ENCODE measurements around the gene XYLT1.
A peak's percentile ranks its signal among the peaks of the same experiment; 100 is the strongest.

XYLT1 gene

DNA sequence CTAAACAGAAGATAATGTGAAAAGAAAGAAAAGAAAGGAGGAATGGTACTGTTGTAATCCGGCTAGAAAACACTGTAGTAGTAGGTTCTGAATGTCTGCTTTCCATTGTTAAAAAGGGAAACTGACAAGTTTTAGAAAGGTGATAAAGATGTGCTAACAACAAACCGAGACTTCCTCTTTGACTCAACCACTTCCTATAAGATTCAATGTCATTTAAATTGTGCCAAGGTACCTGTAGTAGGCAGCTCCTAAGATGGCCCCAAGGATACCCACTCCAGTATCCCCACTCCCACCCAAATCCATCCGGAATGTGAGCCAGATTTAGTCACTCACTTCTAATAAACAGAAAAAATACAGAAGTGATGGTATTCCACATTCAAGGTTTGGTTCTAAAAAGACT, 31.2 kb downstream of the XYLT1 start:
- TF ChIP-seq, protein P1, sequence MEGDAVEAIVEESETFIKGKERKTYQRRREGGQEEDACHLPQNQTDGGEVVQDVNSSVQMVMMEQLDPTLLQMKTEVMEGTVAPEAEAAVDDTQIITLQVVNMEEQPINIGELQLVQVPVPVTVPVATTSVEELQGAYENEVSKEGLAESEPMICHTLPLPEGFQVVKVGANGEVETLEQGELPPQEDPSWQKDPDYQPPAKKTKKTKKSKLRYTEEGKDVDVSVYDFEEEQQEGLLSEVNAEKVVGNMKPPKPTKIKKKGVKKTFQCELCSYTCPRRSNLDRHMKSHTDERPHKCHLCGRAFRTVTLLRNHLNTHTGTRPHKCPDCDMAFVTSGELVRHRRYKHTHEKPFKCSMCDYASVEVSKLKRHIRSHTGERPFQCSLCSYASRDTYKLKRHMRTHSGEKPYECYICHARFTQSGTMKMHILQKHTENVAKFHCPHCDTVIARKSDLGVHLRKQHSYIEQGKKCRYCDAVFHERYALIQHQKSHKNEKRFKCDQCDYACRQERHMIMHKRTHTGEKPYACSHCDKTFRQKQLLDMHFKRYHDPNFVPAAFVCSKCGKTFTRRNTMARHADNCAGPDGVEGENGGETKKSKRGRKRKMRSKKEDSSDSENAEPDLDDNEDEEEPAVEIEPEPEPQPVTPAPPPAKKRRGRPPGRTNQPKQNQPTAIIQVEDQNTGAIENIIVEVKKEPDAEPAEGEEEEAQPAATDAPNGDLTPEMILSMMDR (conservative IDR thresholded peaks at IDR 0.05; ENCODE audit: low read length), result no peak
- DNase-seq (ENCODE audit: low read depth), result no peak
- no peak overlapping the region for H3K4me3 ChIP-seq (ENCODE audit: low read length)

DNA sequence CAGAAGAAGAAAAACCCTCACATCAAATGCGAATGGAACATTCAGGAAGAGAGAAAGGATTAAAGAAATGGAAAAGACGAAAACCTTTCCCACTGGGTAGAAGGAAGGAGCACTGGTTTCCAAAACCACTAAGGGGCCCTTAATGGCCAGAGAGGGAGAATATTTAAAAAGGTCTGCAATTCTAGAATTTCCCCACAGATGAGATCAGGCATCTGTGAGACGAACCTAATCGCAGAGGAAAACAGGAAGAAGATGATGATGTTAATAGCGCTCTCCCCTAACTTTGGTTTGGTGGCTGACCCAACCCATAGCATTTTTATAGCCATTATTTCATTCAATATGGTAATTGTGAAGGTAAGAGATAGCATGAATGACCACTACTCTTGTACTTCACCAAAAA, 32.8 kb downstream of the XYLT1 start:
- TF ChIP-seq, protein P1 (conservative IDR thresholded peaks at IDR 0.05; ENCODE audit: low read length), result no peak
- no peak for DNase-seq (ENCODE audit: low read depth)
- H3K4me3 ChIP-seq (ENCODE audit: low read length), result no peak overlapping the region

DNA sequence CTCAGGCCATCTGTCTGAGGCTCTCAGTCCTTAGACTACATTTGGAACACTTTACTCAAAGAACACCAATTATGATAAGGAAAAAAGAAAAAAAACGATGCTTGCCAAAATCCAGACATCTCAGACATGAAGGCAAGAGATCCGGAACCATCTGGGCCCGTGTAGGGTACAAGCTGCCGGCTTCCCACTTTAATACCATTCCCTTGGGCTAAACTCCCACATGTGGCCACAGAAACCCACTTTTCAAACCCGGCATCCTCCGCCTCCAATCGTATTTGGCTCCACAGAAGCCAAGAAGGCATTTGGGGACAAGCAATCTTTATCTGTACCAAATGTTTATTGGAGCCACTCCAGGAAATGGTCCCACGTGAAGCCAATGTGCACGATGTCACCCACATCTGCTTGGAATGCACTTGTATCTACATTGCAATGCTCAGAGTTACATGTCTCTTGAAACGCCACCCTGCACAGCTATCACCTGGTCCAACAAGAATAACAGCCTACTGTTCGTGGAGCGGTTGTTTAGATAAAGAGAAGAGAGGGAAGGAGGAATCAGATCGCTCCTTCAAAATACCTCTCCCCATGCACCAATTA, 33.5 kb downstream of the XYLT1 start:
- TF ChIP-seq, protein P1 (conservative IDR thresholded peaks at IDR 0.05; ENCODE audit: low read length), result no peak
- no peak overlapping the region for H3K4me3 ChIP-seq (ENCODE audit: low read length)
- DNase-seq (ENCODE audit: low read depth), result peak; percentile 45

DNA sequence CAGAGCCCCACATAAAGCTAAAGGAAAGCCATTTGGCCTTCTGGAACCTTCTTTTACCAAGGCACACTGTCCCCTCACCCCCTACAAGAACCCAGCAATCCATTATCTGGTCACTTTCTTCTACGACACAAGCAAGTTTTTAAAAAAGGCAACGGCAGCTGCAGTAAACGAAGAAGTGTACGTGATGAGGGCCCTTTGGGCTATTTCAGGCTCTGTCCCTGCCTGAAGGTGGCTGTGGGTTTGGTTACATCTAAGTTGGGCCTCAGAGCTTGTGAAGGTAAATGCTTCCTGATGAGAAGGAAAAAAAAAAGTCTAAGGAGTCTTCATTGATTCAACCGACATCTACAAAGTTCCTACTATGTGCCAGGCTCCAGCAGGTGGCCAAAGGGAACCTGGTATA, 35.4 kb downstream of the XYLT1 start:
- no peak overlapping the region for H3K4me3 ChIP-seq (ENCODE audit: low read length)
- DNase-seq (ENCODE audit: low read depth), result no peak
- TF ChIP-seq, protein P1 (conservative IDR thresholded peaks at IDR 0.05; ENCODE audit: low read length), result no peak

DNA sequence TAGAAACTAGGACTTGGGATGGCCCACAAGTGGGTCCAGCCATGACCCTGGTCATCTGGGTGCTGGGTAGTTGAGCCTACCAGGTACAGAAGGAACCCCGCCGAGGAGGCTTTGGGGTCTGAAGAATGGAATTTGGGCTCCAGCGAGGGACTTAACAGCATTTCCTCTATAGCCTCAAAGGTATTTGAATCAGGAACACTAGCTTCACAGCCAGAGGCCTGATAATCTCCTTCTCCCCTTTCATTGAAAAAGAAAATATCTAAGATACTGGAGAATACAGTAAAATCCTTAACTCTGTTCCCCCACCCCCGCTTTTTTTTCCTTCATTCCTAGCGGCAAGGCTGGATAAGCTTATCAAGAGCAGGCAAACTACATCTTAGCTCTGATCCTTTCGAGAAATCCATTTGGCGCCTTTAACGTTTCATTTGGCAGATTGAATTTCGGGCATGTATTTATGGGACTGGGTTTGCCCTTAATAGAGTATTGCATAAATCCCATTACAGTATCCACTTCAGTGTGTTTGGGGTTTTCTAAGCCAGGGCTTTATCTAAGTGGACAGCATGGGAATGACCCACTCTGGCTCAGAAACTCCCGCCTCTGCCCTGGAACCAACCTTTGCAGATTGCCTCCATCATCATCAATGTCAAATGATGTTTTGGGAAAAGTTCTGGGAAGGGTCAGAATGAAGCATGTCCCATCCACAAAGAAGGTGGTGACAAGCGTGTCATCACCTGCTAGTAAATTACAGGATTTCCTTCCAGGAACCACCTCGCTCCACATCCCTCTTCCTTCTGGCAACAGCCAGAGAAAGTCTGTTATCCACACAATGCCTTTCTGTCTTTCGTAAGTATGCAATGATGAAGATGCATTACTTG, 36.9 kb downstream of the XYLT1 start:
- TF ChIP-seq, protein P1 (conservative IDR thresholded peaks at IDR 0.05; ENCODE audit: low read length), result no peak
- DNase-seq (ENCODE audit: low read depth), result peak; percentile 39

DNA sequence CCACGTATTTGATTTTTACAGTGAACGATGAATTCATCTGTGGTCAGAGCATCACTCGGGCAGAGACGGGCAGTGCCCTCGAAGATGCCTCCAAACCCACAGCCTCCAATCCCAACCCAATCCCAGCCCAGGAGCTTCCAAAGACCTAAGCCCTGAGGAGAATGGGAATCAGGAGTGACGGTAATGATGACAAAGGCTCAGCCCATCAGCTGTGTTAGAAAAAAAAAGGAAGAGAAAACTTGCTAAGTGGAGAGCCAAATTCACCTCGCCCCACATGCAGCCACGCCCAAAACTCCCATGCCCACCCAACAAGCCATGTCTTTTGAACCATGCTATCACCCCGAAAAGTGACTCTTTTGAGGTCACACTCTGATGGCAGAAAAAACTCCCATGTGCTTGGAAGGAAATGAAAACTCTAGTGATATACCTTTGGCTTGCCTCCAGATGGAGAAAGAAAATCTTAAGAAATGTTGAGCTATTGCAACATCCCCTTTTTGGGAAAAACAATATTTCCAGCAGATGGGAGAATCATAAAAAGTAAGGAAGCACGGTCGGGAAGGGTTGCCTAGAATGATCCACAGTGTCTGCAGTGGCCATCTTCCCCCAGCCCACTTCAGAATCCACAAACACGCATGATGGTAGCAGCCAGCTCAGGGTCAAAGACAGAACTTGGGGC, 37.7 kb downstream of the XYLT1 start:
- H3K4me3 ChIP-seq (ENCODE audit: low read length), result no peak overlapping the region
- TF ChIP-seq, protein P1 (conservative IDR thresholded peaks at IDR 0.05; ENCODE audit: low read length), result no peak
- DNase-seq (ENCODE audit: low read depth), result peak; percentile 77

More for the DNA sequence above, 36.9 kb downstream of the XYLT1 start:
- no peak overlapping the region for H3K4me3 ChIP-seq (ENCODE audit: low read length)
